ENCODE data around the gene ACAD11.
A peak's percentile ranks its signal among the peaks of the same experiment; 100 is the strongest.
"Not testable (repeated sequence)": the region's sequence is repeated elsewhere in the genome, so short reads cannot be mapped to it uniquely, and the experiment has no call there.

ACAD11 gene

DNA sequence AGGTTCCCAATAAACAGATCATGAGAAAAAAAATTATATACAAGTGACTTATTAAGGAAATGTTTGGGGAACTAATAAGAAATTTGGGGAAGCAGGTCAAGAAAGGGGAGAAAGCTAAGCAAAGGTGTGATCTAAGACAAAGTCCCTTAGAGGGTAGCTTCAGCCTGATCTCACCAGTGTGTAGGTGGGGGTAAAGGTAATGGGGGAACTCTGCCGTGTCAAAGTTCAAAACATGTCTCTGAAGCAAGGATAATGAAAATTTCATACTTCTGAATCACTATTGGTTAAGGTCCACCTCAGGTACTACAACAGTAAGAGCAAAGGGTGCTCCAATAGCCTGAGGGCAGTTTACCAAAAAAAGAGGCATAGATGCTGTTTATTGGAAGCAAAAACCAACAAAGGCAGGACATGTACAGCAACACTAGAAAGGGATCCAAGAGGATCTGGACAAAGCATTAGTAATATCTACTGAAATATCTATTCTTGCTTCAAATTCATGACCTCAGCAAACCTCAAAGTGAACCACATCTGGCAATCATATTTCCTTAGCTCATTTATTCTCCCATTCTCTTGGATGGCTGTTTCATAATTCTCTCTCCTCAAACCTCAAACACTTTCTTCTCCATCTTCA, 6.9 kb downstream of the ACAD11 start:
- peak; percentile 39 for DNase-seq (ENCODE audit: low read depth)

DNA sequence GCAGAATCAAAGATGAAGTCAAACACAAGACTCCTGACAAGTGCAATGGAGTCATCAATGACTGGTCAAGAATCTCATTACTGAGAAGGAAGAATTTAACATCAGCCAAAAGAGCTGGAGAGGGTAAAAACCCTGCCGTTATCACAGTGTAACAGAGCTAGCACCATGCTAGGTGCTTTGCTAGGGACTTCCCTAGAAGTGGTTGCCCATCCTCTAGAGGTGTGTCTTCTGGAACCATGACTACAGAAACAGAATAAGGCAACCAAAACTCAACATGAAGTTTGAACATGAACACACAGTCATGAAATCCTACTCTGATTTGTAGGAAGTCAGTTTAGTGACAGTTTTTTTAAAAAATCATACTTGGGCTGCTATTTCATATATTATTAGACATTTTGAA, 9.5 kb downstream of the ACAD11 start:
- no peak for DNase-seq (ENCODE audit: low read depth)

DNA sequence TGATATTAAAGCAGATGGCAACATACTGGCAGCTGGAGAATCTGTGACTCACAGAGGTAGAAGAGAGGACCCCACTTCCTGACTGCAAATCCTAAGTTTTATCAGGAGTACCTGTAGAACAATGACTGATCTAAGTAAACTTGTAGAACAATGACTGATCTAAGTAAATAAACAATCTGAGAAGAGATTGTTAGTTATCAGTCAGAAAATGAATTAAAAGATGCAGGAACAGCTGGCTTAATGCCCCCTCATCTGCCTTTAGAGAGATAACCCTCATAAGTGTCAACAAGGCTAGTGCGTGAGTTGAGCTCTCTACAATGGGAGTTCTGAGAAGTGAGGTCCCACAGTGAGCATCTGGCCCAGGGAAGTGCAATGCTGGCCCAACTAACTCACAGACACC, 14.6 kb downstream of the ACAD11 start:
- no peak for DNase-seq (ENCODE audit: low read depth)

DNA sequence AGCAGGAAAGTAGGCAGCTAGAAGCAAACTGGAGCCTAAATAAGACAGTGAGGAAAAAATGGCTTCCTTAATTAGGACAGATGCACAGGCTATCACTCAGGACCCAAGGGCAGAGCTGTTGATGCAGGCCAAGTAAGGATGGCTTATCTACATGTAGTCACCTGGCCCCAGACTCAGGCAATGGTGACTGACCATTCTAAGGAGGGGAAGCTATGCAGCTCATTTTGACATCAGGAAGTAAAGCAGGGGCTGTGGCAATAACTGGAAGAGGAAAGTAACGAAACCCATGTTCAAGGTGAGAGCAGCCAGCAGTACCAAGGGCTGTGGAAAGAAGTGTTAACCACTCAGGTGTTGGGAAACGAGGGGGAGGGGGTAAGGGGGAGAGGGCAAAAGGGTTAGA, 16.2 kb downstream of the ACAD11 start:
- DNase-seq (ENCODE audit: low read depth) = no peak

DNA sequence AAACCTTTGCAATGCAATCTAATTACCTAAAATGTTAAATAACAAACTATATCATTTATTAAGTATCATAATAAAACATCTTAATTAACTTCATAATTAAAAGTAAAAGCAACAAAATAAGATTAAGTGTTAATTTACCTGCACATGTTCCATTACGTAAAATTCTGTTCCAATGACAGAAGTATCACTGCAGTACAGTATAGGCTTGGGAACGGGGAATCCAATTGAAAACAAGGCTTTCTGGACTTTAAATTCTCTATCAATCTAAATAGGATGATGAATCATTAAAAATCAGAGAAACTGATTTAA, 17.1 kb downstream of the ACAD11 start:
- DNase-seq (ENCODE audit: low read depth) = no peak

DNA sequence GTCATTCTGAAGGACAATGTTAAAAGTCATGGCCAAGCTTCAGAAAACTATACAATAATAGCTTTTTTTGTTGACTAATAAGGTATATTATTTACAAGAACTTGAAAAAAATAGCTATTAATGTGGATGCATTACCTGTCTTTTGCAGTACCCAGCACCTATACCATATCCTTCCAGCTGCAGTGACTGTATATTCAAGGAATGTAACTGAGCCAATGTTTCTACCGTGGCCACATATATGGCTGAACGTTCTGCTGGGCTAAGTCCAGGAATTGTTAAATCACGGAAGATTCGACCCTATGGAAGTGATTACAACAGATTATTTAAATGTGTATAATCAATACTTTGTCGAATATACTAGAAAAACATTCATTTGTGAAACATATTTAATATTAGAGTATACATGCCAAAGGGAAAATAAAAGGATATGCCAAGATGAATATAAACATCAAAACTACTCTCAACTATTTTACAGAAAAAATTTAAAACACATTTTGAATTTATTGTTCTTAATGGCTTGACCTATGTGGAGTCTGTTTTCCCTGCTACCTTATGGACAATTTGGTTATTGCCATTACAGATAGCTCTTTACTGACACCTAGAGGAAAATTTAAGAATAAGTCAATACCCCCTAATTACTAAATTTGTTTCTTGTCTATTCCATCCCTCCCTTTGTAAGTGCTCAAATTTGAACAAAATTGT, 17.6 kb downstream of the ACAD11 start:
- peak; percentile 72 for DNase-seq (ENCODE audit: low read depth)

DNA sequence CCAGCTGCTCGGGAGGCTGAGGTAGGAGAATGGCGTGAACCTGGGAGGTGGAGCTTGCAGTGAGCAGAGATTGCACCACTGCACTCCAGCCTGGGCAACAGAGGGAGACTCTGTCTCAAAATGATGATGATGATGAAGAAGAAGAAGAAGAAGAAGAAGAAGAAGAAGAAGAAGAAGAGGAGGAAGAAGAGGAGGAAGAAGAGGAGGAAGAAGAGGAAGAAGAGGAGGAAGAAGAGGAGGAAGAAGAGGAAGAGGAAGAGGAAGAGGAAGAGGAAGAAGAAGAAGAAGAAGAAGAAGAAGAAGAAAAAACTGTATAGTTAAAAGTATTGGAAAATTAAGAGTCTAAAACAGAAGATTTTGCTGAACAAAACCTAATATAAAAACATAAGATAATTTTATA, 18.2 kb downstream of the ACAD11 start:
- DNase-seq (ENCODE audit: low read depth) = not testable (repeated sequence)

DNA sequence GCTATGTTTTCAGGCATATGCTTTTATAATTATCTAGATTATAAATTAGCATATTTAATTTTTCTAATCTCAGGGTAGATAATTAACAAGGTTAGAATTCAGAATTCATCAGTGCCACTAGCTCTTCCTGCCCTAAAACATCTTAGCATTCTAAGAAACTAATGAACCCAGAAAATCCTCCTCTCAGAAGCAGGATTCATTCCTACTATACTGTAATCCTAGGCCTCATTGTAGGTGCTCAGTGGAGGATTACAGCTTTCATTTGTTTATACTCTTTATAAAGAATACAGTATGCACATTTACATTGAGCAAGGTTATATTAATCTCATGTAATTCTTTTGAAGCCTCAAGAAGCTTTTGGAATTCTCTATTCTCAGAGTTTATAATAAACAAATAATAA, 20.9 kb downstream of the ACAD11 start:
- DNase-seq (ENCODE audit: low read depth) = no peak

DNA sequence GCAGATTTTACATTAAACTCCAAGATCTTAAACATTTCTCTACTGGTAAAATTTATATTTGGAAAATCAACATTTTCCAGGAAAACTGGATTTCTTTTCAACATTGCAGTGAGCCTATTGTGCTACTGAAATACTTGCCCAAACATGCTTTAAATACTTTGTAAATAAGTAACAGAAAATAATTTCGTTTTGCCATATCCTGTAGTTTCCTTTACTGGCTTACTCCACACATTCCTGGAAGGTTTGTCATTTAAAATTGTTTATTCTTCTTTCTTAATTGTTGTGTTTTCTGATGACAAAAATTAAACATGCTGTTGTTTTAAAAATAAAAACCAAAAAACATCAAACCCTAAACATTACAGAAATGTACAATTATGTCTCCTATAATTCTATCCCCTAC, 22.0 kb downstream of the ACAD11 start:
- peak; percentile 71 for DNase-seq (ENCODE audit: low read depth)

DNA sequence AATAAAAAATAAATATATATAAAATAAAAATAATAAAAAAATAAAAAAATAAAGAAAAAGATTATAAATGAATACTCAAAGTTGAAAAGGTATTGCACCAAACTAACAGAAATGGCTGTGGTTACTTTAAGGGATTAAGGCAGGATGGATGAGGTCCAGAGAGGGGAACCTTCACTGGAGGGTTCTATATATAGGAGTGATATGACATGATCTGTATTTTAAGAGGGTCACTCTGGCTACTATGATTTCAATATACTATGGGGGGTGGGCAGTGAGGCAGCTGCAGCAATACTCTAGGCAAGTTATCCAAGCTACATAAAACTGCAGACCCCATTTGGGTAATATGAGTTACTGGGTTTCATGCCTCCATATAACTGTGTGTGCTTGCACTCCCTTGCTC, 24.6 kb downstream of the ACAD11 start:
- DNase-seq (ENCODE audit: low read depth) = no peak

DNA sequence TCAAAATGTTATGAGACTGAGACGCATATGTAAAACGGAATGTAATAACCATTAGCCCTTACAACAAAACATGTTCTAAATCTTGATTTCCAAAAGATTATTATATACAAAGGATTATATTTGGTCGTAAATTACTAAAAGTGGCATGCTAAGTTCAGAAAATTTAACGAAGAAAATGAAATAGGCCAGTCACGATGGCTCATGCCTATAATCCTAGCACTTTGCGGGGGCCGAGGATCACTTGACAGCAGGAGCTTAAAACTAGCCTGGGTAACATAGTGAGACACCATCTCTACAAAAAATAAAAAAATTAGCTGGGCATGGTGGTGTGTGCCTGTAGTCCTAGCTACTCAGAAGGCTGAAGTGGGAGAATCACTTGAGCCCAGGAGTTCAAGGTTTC, 29.0 kb downstream of the ACAD11 start:
- no peak for DNase-seq (ENCODE audit: low read depth)

DNA sequence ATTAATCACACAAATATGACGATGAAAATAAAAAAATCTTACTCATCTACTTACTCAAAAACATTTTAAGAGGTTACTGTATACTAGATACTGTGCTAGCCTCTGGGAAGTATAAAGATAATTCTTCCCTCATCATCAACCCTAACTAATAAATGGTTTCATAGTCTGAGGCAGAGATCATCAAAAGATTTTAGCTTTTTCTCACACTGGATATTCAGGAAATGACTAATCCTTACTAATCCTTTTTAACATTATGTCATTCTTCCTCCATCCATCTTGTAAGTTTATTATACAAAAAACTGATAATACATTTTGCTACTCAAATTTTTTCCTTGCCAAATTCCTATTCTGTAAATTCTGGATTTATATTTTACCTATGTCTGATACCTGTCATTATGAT, 29.7 kb downstream of the ACAD11 start:
- DNase-seq (ENCODE audit: low read depth) = peak; percentile 87

DNA sequence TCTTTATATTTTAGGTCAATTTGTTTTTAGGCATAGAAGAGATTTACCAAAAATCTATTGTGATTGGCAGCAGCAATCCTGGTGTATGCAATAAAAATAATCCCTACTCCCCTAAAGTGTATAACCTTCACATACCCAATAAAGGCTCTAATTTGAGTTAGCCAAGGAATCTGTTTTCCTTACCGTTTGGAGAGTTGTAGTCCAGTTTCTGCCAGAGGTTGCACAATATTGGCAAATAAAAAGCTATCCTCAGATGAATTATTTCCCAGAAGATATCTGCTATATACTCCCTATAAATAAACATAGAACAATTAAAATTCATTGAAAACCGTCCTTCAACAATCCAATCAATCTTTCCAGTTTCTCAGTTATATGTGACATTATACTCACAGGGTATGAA, 31.5 kb downstream of the ACAD11 start:
- DNase-seq (ENCODE audit: low read depth) = no peak

DNA sequence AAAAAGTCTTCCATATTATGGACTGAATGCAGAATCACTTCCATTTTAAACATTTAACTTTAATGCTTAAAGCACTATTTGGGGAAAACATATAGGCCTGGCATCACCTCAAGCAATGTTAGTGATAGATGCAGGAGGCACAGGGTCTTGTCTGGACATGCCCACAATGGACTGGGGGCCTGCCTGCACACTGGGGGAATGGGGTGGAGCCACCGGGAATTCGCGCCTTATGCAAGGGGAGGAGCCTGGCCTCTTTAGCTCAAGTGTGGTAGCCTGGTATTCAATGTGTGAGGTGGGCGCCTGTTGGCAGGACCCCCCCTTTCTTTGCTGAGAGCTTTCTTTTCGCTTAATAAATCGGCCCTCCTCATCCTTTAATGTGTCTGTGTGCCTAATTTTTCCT, 32.7 kb downstream of the ACAD11 start:
- no peak for DNase-seq (ENCODE audit: low read depth)

DNA sequence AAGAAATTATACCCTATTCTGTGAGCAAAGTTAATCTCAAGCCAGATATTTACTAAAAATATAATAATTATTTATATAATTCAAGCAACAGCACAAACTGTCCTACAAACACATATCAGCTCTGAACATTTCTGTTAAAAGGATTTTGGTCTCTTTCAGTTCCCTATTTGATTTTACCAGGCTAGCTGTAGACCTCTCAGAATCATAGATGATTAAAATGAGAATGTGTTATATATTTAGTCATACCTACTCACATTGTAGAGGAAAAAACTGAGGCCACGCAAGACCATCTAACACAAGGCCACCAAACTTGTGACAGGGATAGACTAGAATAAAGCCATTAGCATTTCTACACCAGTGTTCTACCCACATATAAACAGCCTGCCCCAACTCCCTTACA, 34.0 kb downstream of the ACAD11 start:
- DNase-seq (ENCODE audit: low read depth) = no peak

DNA sequence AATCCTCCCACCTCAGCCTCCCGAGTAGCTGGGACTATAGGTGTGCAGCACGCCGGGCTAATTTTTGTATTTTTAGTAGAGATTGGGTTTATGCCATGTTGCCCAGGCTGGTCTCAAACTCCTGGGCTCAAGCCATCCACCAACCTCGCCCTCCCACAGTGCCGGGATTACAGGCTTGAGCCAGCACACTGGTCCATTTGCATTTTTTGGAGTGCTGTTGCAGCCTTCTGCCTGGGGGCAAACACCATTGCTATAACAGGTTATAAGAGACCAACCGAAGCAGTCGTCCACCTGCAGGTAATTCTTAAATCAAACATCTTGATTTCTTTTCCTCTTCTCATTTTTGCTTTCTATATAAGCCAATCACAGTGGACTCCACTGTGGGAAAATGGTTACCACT, 34.8 kb downstream of the ACAD11 start:
- DNase-seq (ENCODE audit: low read depth) = no peak

DNA sequence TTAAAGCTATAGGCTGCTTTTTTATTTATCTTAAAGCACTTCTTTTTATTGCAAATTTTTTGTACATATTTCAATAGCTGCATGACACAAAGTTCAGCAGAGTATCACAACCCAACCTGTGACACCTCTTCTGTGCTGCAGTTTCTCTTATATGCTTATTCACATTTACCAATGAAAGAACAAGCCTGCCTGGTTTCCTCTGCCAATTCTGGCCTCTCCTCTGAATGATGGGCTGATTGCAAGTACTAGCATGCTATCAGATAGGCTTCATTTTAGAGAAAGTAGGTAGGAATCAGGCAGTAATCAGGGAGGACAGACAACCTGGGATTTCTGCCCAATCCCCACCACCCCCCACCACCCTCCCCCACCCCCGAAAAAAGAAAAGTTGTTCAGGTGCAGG, 36.0 kb downstream of the ACAD11 start:
- DNase-seq (ENCODE audit: low read depth) = no peak

DNA sequence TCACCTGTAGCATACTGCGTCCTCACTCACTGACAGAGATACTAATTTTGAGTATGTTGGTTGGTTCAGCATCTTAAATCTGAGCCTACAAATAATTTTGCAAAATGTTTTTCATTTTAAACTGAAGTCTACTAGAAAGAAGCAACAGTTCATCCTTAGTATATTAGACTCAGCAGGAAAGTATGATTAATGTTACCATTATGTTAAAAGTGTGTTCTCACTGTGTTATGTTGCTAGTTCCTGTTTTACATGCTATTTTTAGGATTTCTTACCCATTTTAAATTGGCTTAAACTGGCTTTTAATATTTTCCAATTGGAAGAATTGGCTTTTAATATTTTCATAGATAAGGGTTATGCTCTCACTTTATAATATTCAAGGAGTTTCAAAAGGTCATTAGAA, 36.8 kb downstream of the ACAD11 start:
- DNase-seq (ENCODE audit: low read depth) = no peak

DNA sequence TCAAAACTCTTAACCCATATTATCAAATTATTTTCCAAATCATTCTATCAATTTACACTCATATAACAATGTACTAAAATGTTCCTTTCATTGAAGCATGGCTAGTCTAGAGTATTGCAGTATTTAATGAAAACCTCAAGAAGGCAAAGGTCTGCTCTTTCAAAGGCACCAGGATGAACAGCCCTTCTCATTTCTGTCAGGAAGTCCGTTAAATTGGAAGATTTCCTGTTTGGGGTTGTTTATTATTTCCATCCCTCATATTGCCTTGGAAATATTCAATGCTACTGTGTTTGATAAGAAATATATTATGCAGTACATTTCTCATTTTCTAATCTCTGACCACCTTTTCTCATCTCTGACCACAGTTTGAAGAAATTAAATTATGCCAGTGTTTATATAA, 37.5 kb downstream of the ACAD11 start:
- no peak for DNase-seq (ENCODE audit: low read depth)

DNA sequence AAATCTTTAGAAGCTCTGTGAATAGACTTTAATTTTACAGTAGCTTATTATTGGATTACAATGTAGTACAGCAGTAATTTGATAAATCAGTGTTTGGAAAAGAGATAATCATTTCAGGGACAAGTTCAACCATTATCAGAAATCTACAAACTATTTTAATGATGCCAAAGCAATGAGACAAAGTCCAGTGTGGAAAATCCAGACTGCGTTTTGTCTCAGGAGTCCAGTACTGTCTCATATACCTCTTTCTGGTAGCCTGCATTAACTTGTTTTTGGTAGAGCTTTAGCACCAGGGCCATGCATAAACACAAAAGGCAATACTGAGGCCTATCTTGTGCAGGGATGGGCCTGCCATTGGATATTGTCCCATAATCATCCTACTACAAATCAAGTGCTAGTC, 42.8 kb downstream of the ACAD11 start:
- DNase-seq (ENCODE audit: low read depth) = no peak

DNA sequence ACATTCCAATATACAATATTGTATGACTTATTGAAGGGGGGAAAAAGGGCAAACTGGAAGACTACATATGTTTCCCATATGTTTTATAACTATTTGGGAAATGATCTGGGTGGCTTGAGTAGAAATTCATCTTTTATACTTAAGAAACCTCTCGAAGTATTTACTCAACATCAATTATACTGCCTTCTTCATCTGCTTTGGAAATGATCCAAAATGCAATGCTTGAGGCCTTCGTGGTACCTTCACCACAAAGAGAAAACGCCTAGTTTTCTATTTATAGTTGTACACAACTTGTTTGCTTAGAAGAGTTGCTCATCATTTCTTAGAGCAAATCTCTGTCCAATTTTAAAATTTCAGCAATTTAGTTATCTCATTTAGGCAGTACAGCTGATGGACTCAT, 43.7 kb downstream of the ACAD11 start:
- peak; percentile 38 for DNase-seq (ENCODE audit: low read depth)

DNA sequence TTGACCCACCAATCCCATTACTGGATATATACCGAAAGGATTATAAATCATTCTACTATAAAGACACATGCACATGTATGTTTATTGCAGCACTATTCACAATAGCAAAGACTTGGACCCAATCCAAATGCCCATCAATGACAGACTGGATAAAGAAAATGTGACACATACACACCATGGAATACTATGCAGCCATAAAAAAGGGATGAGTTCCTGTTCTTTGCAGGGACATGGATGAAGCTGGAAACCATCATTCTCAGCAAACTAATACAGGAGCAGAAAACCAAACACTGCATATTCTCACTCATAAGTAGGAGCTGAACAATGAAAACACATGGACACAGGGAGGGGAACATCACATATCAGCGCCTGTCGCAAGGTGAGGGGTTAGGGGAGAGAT, 44.3 kb downstream of the ACAD11 start:
- DNase-seq (ENCODE audit: low read depth) = not testable (repeated sequence)

DNA sequence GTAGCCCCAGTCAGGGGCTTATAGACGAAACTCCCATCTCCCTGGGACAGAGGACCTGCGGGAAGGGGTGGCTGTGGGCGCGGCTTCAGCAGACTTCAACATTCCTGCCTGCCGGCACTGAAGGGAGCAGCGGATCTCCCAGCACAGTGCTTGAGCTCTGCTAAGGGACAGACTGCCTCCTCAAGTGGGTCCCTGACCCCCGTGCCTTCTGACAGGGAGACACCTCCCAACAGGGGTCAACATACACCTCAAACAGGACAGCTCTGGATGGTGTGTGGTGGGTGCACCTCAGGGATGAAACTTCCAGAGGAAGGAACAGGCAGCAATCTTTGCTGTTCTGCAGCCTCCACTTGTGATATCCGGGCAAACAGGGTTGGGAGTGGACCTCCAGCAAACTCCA, 53.0 kb downstream of the ACAD11 start:
- DNase-seq (ENCODE audit: low read depth) = not testable (repeated sequence)

DNA sequence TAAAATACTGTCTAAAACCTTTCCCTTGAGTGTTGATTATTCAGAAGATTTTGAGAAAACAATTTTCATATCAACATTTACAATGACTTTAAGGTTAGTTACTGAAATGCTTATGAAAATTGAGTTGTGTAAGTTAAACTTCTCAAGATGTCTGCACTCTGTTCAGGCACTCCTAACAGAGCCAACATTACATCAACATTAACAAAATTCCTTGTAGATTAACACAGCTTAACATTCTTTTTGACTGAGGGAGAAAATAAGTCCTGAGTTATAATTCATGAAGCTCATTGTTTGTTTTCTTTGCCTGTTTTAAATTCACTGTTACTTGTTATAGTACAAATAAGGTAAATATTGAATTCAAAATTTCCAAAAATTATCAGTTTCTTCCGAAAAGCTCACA, 53.5 kb downstream of the ACAD11 start:
- DNase-seq (ENCODE audit: low read depth) = peak; percentile 82

Data from EH (cell line).